Midbrain (tissue), 1 donor: ENCODE data around the gene TPPP.
"Not testable (repeated sequence)": the region's sequence is repeated elsewhere in the genome, so short reads cannot be mapped to it uniquely, and the experiment has no call there.

Experiments used
- DNase-seq: peaks from one replicate; lab custom pipeline; 2025; lab: John Stamatoyannopoulos, UW

Gene TPPP

GRCh38 chr5:645421-645820 lies 47.7 kb downstream of the TPPP start:
- DNase-seq, result no peak

- no peak for DNase-seq
Observed at GRCh38 chr5:644971-645370, 48.2 kb downstream of the TPPP start.

- DNase-seq, result no peak
Observed at GRCh38 chr5:644509-644908, 48.6 kb downstream of the TPPP start.

DNA sequence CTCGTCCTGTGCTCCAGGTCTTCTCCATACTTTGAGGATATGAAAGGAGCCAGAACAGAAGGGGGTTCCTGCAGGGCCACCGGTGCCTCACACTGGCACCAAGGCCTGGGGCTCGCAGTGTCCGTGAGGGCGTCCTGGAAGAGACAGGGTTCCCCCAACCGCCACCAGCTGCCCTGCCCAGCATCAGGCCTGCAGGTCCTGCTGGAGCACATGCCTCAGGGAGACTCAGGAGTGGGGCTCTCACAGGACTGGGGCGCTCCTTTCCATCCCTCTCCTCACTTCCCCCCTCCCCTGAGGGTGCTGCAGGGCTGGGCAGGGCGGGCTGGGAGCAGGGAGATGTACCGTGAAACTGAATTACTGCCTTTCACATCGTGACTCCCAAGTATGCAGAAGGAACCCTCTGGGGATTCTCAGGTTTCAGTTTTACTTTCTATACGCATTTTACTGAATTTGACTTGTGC lies 49.3 kb downstream of the TPPP start:
- no peak for DNase-seq

GRCh38 chr5:643351-643801 lies 49.8 kb downstream of the TPPP start:
- DNase-seq, result no peak

GRCh38 chr5:642481-642880 lies 50.7 kb downstream of the TPPP start:
- no peak for DNase-seq

- no peak for DNase-seq
Observed at GRCh38 chr5:641331-641765, 51.8 kb downstream of the TPPP start.

DNA sequence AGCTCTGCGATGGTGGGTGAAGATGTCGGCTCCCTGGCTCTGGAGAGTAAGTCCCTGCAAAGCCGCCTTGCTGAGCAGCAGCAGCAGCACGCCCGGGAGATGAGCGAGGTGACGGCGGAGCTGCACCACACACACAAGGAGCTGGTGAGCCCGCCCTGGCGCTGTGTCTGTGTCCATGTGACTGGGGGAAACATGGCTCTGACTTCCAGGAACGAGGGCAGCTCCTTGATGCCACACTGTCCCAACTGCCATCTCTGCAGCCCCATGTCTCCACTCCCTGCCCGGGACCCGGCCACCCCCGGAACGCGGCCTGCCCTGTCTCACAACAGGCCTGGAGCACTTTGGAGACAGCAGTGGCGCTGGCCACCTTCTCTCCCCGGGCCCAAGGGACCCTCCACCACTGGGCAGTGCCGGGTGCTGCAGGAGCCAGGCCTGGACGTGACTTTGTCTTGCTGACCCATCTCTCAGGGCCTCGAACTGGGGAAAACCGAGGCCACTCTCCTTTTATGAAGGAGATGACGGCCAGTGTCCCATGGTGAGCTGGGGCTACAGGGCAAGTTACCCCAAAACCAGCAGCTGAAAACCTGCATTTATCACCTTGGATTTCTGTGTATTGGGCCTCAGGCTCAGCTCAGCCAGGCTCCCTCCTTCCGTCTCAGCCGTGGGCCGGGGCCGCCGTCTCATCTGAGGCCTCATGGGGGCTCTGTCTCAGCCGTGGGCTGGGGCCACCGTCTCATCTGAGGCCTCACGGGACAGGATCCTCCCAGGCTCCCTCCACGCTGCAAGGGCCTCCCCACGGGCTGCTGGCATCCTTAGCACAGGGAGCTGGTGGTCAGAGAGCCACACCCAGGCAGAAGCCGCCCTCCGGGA lies 52.5 kb downstream of the TPPP start:
- no peak for DNase-seq

- no peak for DNase-seq
Observed at GRCh38 chr5:639584-640213, 53.5 kb downstream of the TPPP start.

DNA sequence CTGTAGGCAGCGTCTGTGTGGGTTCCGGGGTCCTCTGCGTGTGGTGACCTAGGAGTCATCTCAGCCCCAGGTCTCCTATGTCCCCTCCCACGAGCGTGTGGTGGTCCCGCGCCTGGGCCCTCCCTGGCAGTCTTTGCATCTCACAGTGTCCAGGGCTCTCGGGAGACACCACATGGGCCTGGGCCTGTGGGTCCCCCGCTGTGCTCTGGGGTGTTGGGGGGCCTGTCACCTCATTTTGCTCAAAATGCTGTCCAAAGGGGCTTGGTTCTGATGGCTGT lies 54.0 kb downstream of the TPPP start:
- DNase-seq, result no peak

GRCh38 chr5:638501-639252 lies 54.5 kb downstream of the TPPP start:
- DNase-seq, result no peak

DNA sequence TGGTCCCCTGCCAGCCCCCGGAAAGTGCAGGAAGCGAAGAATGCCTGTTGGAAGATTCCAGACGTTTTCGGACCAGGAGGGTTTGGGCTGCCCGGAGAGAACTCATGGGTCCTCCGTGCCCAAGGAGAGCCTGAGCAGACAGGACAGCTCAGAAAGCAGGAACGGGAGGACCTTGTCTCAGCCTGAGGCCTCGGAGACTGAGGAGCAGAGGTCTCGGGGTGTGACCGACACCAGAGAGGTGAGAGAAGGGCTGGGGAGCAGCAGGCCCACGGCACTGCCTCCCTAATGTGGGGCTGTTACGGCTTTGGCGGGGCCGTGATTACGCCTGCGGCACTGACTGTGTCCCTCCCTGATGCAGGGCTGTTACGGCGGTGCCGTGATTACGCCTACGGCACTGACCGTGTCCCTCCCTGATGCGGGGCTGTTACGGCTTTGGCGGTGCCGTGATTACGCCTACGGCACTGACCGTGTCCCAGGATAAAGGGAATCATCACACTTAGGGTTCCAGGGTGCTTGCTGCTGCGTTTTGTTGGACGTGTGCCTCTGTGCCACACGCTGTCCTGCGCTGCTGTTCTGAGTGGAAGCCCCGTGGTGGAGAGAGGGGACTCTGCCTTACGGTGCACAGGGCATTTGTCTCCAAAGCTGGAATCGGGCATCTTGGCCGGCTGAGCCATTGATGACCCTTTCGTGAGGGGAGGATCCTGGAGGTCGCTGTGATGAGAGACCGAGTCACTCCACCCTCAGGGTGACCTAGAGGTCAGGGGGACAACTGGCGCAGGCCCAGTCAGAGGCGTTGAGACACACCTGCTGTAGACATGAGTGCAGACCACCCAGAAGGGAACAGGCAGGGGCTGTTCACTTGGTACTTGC lies 55.3 kb downstream of the TPPP start:
- no peak for DNase-seq

DNA sequence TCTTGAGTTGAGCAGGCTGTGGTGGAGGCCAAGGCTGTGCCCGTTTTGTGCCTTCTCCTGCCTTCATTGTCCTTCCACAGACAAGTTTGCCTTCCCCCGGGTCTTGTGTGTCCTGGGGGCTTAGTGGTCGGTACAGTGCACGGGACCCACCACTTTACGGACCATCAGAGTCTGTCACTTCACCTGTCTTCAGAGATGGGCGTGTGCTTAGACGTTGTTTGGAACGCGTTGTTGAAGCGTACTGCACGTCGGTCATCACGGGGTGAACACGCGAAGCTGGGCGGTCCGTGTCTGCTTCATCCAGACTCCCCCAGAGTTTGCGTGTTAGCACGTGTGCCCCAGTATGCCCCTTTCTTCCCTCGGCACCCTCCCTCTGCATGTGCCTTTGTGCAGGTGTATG lies 56.2 kb downstream of the TPPP start:
- DNase-seq, result no peak

- no peak for DNase-seq
Observed at GRCh38 chr5:635306-636055, 57.7 kb downstream of the TPPP start.

DNA sequence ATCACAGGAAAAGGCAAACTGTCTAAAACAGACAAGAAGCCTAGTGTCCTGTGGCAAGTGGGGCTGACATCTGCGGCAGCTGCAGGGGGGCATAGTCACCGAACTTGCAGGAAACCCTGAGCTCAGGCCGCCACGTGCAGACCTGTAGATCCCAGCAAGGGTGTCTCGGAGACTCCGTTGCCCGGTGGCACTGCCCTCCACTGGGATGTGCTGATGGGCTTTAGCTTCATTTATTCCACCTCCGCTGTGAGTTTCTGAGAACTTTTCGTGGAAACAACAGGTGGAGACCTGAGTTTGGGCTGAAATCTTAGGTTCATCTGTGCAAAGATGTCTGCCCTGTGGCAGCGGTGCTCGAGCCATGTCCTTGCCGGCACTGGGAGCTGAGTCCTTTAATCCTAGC lies 59.0 kb downstream of the TPPP start:
- no peak for DNase-seq

DNA sequence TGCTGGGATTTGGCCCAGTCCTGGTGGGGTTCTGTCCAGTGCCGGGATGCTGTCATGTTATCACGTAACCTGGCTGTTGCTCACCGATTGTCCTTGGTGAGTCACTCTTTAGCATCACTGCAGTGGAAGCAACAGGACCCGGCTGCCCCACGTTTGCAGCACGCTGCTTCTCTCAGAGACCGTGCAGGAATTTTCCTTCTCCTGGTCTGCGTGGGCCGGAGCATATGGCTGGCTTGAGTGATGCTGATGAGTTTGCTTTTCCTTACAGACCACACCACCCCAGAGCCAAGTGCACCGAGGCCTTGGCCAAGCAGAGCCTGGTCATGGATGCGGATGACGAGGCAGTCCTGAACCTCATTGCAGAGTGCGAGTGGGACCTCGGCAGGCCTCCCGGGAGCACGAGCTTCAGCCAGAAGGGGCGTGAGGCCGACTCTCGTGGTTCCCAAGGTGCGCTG lies 59.6 kb downstream of the TPPP start:
- DNase-seq, result no peak

DNA sequence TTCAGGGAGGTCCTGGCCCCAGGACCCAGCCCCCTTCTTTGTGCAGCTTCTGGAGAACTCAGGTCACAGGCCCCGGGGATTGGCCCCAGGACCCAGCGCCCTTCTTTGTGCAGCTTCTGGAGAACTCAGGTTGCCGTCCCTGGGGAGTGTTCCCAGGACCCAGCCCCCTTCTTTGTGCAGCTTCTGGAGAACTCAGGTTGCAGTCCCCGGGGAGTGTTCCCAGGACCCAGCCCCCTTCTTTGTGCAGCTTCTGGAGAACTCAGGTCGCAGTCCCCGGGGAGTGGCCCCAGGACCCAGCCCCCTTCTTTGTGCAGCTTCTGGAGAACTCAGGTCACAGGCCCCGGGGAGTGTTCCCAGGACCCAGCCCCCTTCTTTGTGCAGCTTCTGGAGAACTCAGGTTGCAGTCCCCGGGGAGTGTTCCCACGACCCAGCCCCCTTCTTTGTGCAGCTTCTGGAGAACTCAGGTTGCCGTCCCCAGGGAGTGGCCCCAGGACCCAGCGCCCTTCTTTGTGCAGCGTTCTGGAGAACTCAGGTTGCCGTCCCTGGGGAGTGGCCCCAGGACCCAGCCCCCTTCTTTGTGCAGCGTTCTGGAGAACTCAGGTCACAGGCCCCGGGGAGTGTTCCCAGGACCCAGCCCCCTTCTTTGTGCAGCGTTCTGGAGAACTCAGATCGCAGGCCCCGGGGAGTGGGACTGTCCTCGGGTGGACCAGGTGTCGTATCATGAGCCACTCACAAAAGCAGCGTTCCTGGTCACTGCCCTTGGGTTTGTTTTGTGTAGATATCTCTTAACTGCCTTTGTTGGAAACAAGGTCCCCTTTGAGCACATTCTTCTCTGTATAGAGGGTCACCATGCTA lies 64.6 kb downstream of the TPPP start:
- not testable (repeated sequence) for DNase-seq

DNA sequence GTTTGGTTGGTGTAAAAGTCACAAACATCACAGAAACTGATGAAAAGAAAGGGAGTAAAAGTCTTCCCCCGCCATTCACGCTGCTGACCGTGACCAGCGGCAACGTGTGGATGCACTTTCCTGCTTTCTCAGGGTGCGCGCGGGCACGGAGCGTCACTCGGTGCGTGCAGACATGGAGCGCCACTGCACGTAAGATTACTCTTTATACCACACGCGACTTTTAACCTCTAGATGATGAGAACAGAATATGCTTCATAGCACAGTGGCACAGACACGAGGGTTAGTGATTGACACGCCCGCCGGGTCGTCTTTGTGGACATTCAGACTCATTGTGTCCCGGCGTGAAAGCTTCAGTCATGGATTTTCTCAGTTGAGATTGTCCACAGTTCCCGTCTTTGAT lies 65.3 kb downstream of the TPPP start:
- DNase-seq, result no peak

- no peak for DNase-seq
Observed at GRCh38 chr5:626850-627249, 66.3 kb downstream of the TPPP start.

DNA sequence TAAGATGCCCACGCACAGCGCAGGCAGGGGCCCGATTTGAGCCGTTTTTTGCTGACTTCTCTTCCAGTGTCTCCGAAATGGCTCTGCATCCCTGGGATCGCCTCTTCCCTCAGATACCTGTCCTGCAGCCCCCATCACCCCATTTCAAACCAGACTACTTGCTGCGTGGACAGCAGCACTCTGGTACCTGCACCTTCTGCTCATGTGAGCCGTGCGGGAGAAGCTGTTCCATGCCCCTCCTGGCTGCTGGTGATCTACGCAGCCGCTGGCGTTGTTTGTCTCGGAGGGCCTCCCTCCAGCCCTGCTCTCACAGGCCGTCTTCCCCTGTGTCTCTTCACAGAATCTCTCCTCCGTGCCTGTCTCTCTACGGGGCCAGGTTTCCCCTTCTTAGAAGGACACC lies 67.6 kb downstream of the TPPP start:
- no peak for DNase-seq
